ENCODE results near the gene NGF.
"Not testable (repeated sequence)": the region's sequence is repeated elsewhere in the genome, so short reads cannot be mapped to it uniquely, and the experiment has no call there.

The NGF gene

GRCh38 chr1:115332813-115333608 is 5.0 kb downstream of the NGF start:
- peak; percentile 73 for DNase-seq

DNA sequence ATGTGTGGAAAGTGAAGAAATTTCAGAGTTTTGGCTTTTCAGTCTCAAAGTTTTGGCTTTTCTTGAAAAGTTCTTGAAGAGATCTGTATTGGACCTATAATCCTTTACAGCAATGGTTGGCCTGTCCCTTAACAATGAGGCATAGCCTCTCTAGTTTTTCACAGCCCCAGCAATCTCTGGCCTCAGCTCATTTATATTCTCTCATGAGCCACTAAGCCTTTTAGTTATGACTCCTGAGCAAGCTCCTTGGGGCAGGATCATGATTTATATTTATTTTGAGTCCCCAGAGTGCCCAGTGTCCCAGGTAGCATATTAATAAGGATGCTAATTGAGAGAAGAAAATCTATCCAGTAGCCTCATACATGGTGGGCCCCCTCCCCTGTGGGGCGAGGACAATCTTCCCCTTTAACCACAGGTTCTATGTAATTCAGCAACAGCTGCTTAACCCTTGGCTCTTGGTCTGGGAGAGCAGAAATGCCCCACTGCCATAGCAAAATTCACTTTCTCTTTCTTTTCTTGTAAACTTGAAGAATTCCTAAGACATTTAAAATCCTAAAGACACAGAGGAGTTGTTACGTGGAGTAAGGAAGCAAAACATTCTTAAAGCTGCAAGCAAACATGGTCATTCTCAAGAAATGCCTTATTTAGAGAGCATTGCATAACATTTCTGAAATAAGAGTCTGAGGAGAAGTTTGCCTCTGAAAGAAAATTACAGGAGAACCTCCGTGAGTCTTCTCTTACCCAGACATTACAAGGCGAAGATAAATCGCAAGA is 6.3 kb downstream of the NGF start:
- peak; percentile 35 for DNase-seq

GRCh38 chr1:115330480-115331013 is 7.5 kb downstream of the NGF start:
- DNase-seq, result no peak

GRCh38 chr1:115329965-115330364 is 8.1 kb downstream of the NGF start:
- no peak for DNase-seq

GRCh38 chr1:115327270-115327669 is 10.8 kb downstream of the NGF start:
- DNase-seq, result no peak

DNA sequence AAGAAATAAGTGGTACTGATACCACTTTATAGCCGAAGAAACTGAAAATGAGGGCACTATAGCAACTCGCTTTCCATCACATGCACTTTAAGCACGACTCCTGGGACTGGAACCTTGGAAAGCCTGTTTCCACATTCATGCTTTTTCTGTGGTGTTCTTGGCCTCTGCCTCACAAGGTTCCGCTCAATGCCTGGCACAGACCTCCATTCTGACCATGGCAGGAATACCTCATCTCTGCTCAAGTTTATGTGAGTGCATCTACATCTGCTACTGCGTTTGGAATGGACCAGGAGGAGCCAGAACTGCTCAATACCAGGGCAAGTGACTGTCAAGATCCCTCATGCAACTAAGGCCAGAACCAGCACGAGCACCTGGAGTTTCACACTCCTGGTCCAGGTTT is 11.6 kb downstream of the NGF start:
- DNase-seq, result no peak

GRCh38 chr1:115325874-115326273 is 12.2 kb downstream of the NGF start:
- DNase-seq, result no peak

DNA sequence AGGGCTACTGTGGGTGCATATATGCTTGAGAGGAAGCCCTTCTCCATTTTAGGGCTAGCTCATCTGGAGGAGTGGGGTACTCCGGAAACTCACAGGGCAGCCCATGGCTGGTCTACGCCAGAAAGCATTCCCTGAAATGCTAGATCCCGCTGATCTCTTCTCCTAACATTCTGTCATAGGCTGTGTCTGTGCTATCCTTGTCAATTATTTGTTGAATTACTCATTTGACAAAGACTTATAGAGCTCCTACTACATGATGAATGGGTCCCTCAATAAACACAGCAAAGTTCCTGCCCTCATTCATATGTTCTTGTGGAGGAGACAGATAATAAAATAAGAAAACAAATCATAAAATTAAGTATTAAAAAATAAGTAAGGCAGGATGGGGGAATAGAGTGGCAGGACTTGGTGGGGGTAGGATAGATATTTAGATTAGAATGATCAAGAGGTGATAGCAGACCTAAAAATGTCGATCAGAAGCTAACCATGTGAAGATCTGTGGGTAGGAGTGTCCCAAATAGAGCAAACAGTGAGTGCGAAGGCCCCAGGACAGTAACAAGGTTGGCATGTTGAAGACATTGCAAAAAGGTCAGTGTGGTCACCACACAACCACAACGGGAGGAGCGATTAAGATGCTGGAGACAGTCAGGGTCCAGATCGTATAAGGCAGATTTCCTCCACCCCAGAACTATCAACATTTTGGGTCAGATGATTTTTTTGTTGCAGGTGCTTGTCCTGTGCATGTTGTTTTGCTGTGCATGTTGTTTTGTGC is 13.2 kb downstream of the NGF start:
- no peak for DNase-seq

GRCh38 chr1:115323366-115324004 is 14.6 kb downstream of the NGF start:
- no peak for DNase-seq

DNA sequence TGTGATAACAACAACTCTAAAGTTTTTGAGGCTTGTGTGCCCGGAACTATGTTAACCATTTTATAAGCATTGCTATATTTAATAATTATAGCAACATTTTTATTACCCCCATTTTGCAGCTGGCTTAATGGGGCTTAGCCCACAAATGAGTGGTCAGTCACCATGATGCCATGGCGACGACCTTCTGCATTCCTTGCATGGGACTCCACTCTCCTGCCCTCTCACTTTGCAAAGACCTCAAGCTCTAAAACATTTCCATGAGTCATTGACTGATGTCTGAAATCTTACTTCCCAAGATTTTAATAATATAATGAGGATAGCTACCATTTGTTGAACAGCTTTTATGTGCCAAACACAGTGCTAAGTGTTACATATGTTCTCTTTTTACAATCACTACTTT is 15.4 kb downstream of the NGF start:
- DNase-seq, result no peak

DNA sequence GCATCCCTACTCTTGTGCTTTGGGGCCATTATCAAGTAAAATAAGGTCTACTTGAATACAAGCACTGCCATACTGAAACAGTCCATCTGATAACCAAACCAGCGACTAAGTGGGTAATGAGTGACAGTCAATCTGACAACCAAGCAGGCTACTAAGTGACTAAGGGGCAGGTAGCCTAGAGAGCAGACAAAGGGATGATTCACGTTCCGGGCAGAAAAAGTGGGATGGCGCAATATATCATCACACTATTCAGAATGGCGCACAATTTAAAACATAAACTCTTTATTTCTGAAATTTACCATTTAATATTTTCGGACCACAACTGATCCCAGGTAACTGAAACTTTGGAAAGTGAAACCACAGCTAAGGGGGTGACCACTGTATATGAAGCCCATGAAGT is 17.7 kb downstream of the NGF start:
- DNase-seq, result no peak

DNA sequence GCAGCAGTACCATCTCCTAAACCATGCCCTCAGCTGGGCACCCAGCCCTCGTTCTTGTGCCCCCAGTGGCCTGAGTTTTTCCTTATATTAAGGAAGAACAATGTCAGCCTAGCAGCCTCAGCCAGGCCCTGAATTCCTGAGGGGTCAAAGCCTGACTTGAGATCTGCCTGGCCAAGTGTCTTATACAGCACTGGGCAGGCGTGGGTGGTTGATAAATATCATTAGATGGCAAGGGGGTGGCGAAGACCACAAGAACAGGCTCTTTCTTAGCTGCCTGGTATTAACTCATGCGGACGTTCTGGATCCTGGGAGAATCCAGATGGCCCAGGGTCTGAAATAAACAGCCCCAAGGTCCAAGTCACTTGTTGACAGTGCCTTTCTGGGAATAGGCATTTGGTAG is 18.3 kb downstream of the NGF start:
- no peak for DNase-seq

DNA sequence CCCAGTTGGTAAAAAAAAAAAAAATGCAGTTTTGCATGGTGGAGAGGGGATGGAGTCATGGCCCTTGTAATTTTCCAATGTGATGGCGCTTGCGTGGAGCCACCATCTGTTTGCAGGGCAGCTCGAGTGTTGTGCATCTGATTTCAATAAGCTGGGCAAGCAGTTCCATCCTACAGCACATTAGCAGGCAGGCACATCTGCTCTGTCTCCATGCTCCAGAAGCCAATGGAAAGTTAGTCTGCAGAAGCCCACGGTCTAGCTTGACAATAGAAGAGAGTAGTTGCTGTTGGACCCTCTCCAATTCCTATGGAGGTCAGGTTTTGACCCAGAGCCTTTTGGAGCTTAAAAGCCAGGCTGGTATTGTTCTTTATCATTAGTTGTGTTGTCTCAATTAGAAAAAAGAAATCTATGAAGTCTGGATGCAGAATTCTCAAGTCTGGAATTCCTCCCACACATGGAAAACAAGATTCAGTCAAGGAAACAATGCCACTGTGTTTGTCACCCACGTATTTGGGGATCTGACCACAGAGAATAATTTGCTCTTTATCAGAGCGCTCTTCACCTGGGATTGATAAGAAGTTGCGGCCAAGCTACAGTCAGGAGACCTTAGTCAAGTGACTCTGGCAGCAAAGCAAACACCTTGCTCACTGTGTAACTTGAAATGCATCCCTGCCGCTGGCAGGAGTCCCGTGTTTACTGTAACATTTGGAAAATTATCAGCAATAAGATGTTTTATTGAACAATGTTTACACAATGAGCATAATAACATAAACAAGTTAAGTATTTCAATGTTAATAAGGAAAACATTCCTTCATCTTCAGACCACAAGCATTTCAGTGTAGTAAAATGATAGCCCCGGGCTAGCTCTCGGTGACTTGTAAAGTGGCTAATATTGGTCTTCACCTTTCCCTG is 20.7 kb downstream of the NGF start:
- no peak for DNase-seq

DNA sequence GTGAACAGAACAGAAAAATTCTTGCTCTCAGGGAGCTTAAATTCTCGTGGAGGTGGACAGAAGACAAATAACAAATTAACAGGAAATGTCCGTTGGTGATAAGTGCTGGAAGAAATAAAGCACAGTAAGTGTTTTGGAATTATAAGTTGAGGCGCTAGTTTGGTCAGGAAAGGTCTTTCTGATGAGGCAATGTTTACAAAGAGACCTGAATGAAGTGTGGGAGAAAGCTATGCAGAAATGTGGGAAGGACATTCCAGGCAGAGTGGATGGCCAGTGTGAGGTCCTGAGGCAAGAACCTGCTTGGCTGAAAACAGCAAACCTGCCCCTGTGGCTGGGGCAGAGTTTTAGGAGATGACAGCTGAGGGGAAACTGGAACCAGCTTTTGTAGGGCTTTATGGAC is 23.3 kb downstream of the NGF start:
- no peak for DNase-seq

- no peak for DNase-seq
Measured at GRCh38 chr1:115314092-115314491, 24.0 kb downstream of the NGF start.

DNA sequence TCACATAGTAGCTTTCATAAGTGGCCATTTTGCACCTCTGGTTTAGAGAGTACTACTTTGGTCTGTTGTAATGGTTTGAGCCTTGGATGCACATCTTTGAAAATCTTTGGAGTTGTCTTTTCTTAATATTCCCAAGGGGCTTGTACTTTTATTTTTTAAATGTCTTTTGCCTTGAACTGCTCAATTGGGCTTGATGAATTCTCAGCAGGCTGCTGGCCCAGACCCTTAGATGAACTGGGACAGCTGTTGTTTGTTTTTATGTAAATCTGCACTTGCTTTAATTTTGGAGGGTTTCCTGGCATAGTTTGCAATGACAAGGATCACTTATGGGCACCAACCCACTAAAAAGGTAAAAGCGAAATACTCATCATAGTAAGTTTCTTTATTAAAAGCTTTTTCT is 24.9 kb downstream of the NGF start:
- no peak for DNase-seq

GRCh38 chr1:115312742-115313141 is 25.3 kb downstream of the NGF start:
- DNase-seq, result no peak

DNA sequence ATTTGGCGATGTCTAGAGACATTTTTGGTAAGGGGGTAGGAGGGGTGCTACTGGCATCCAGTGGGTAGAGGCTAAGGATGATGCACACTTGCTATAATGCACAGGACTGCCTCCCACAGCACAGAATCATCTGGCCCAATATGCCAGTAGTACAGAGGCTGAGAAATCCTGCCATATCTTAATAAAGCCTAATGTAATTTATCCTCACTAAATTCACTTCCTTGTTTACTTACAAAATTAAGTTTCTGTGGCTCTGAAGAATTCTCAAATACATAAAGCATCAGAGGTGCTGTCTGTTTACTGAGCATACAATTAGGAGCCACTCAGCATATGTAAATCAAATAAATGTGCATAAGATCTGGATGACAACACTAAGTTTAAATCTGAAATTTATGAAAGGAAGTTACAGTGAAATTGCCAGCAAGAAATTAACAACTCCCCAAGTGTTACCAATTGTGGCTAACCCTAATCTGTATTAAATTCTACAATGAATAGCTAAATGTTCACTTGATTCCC is 26.5 kb downstream of the NGF start:
- DNase-seq, result no peak

DNA sequence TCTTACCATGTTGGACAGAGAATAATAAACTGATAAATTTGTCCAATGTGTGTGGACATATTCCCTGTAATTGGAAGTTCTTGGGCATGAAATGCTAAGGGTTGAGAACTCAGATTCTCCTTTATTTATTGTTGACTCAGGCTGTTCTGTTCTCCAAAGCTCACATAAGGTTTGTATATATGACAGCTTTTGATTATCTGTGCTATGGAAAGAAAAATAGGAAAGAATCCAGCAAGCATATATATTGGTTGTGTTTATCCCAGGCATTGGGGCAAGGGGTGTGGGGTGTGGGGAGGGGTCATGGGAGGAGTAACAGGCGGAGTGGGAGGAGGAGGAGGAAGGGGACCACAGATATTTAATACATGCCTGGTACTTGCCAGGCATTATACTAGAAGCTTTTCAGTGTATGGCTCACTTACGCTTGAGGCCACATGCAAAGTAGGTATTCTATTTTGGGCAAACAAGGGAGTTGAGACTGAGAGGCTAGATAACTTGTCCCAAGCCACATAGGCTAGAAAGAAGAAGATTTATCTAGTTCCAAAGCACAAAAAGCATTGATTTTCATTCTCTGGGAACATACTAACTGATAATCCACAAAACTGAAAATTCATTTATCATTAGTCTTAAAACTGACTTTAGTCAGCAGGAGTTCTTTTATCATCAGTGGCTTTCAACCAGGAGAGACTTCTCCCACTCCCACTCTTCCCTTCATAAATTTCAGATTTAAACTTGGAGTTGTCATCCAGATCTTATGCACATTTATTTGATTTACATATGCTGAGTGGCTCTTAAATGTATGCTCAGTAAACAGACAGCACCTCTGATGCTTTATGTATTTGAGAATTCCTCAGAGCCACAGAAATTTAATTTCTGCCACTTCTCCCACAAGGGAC is 27.2 kb downstream of the NGF start:
- no peak for DNase-seq

- not testable (repeated sequence) for DNase-seq
Measured at GRCh38 chr1:115309504-115309903, 28.5 kb downstream of the NGF start.

Measured in MV-4-11 (cell line).